ENCODE results near the gene KCNJ10.

The KCNJ10 gene

GRCh38 chr1:160082926-160083325 is 13.0 kb upstream of the KCNJ10 start:
- DNase-seq, result no peak

DNA sequence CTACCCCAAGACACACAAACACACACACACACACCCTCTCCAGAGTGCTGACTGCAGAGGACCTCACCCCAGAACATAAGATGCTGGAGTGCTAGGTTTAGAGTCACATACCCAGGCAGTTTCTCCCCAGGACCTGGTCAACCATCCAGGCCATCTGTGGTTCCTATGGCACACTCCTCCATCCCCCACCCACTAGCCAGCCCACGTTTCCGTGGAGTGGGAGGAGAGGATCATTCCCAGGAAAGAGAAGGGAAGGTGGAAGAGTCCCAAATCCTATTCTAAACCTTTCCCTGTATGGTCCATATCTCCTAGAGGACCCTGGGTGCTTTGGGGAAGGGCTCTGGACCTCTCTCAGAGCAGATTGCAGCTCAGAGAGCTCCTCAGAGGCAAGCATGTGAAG is 12.5 kb upstream of the KCNJ10 start:
- no peak for DNase-seq

DNA sequence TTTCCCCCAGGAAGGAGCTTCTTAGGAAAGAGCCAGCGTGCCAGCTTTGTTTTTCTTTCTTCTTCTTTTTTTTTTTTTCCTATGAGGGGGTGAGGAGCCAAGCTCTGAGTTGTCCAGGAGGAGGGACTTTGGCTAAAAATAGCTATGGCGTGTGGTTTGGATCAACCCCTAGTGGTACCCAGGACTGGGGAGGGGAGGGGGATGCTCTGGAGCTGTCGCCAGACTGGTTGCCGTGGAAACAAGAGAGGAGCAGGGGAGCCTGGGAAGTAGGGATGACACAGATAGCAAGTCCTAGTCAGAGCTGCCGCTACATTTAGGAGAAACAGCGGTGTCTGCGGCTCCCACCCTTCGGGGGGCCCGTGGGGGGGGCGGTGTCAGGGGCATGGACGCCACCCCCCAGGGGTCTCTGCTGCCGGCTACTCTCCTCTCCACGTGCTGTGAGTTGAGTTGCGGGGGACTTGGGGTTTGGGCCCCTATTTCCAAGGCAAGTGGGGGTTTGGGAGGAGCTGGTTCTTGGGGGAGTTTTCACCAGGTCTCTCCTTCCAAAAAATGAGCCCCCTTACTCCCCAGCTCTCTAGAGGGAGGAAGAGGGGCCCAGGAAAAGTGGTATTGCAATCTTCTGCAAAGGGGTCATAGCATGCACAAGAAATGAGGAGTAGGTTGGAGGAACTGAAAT is 11.4 kb upstream of the KCNJ10 start, which contains the start of gene KCNJ9:
Gene KCNJ9, plus strand, starts transcription at position 278 of the 676 bp plus-strand sequence. CDS start 2,493 bp downstream, outside the sequence.
- no peak for DNase-seq

DNA sequence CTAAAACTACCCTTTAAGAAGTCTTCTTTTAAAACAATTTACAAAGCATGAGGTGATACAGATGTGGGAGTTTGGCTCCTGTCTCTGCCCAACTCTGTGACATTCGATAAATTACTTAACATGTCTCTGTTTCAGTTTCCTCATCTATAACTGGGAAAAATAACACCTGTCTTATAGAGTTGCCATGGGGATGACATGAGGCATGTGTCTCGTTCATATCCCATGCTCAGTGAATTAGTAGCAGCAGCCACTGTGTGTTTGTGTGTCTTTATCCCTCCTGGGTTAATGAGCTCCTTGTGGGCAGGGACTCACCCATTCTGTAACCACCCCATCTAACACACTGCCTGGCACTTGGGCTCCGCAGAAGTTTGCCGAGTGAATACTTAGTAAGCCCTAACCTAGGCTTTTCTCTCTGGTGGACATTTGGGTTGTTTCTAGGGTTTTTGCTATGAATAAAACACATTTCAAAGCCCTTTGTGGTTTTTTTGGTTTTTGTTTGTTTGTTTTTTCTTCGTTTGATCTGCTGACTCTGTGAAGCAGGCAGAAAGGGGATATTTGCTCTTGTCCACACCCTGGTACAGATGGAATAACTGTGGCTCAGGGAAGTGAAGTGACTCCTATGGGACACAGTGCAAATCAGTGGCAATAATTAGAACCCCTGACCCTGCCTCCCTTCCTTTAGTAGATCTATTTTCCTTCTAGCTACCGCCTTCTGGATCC is 10.6 kb upstream of the KCNJ10 start:
- no peak for DNase-seq

DNA sequence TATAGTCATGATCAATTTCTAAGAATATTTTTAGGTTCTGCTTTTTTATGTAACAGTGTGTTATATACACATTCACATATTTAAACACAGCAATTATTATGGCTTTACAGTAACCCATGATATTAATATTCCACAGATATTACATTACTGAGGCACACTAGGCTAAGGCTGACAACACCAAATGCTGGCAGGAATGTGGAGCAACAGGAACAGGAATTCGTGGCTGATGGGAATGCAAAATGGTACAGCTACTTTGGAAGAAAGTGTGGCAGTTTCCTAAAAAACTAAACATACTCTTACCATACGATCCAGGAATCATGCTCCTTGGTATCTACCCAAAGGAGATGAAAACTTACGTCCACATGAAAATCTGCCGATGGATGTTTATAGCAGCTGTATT is 9.5 kb upstream of the KCNJ10 start:
- DNase-seq, result no peak

DNA sequence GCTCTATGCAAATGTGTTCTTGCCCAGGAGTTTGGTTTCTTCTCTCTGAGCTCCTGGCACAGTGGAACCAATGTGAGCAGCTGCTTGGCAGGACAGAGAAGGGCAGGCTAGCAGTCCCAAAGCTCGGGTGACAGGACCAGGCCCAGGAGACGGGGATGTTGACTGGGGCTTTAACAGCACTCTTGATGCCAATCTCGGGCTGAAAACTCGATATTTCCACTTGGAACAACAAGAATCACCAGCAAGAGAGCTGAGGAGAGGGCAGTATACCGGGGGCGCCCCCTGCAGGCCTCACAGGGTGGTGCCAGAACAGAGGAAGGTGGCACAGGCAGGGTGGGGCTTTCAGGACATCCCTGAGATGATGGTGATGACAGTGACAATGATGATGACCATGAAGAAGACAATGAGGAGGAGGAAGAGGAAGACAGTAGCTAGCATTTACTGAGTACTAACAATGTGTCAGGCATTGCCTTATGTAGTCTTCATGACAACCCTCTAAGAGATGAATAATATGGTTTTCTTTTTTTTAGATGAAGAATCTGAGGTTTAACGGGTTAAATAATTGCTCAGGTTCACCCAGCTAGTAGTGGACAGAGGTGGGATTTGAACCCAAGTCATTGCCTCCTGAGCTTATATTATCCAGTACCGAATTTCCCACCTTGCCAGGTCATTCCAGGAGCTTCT is 8.7 kb upstream of the KCNJ10 start:
- peak; percentile 60 for DNase-seq

DNA sequence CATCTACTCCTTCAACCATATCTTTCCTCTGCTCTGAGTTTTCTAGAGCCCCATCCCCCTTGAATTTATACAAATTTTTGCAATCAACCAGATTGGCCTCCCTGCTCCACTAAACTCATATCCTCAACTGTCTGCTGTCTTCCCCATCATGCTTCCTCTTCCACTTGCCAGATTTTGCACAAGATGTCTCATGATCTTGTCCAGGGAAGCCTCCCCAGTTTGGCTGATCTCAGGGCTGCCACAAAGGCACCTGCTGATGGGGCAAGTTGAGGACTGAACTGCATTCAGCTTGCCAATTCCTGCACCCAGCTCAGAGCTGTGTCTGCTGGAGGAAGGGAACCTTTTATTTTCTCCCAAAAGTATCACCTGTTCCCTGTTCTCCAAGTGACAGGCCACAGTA is 7.5 kb upstream of the KCNJ10 start:
- no peak for DNase-seq

GRCh38 chr1:160076295-160076694 is 6.3 kb upstream of the KCNJ10 start:
- no peak for DNase-seq

GRCh38 chr1:160075836-160076235 is 5.9 kb upstream of the KCNJ10 start:
- DNase-seq, result no peak

- no peak for DNase-seq
These were observed 4.9 kb upstream of the KCNJ10 start for GRCh38 chr1:160074865-160075264.

GRCh38 chr1:160071289-160071688 is 1.3 kb upstream of the KCNJ10 start:
- no peak for DNase-seq

DNA sequence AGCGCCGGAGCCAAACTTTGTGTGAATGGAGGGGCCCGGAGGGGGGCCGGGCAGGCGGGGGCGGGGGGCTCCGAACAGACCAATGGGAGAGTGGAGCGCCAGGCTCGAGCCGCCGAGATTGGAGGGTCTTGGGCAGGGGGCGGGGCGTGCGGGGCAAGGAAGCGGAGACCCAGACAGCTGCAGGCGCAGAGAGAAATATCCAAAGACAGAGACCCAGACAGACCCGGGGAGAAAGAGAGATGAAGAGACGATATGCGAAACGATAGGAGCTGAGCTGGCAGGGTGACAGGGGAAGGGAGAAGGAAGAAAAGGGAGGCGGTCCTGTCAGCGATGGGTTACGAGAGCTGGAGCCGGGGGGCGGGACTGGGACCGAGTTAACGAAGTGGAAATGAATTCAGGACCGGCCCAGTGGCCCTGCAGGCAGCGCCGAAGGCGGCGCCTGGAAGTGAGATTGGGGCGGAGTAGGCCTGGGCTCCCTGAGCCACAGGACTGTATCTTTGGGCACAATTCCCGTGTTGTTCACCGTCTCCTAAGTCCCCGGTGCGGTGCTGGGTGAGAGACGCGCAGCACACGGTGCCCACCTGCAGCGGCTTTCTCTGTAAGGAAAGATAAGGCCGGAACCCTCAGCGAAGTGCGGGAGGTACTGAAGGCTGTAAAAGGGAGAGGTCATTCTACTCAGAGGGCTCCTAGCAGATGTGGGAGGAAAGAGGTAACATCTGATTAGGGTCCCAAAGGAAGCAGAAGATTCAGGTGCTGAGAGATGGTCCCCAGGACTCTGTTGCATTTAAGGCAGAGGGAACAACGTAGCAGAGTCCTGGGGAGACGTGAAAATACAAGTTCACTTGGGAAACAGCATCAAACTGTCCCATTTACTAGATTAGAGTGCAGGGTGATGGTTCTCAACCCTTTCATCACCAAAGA is 543 bp upstream of the KCNJ10 start:
- DNase-seq, result peak; percentile 85

DNA sequence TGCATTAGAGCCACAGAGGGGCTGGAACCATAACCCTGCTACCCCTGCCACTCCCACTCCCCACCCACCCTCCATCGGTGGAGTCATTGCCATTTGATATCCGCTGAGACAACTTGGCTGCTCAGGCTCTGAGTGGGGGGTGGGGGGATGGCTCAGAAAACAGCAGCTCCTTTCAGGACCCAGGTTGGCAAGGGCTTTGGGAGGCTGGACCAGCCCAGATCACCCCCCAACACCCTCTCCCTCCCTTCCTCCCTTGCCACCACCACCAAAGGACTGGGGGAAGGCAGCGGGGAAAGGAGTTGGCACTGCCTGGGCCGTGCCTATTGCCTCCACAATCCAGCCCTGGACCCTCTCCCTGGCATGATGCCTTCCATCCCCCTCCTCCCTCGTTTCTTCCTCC is 1.7 kb downstream of the KCNJ10 start:
- DNase-seq, result no peak

DNA sequence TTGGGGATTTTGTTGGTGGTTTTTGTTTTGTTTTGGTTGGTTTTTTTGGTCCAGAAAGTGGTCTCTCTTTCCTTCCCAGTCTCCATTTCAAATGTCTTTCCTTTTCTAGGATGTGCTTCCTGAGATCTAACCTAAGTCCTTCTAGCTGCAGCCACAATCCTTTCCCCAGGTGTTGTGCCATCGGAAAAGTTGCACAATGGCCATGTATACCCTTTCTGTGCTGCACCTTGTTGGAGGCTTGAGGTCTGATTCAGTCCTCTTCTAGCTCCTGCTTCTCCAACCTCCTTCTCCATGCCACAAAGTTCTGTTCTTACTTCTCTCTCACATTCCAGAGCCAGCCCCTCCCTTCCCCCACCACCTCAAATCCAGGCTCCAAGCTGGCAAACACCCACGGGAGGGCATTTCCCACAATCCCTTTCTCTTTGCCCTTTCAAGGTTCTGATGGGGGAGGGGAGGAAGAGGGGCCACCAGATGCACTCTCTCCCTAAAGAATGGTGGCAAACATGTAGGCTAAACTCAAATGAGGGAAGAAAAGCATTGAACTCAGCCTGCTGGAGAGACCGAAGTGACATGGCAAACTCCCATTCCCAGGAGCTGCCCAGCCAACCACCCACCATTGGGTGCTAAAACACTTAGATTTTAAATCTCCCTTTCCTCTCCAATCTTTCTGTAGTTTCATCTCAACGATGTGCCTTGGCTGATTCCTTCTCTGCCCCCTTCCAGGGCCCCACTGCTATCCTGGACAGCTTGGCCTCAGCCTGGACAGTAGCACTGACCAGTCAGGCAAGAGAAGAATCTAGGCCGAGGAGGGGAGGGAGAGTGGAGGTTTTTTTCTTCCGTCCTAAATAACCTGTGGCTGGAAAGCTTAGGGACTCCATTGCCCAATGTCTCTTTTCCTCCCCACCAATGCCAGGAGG is 2.9 kb downstream of the KCNJ10 start:
- DNase-seq, result no peak

DNA sequence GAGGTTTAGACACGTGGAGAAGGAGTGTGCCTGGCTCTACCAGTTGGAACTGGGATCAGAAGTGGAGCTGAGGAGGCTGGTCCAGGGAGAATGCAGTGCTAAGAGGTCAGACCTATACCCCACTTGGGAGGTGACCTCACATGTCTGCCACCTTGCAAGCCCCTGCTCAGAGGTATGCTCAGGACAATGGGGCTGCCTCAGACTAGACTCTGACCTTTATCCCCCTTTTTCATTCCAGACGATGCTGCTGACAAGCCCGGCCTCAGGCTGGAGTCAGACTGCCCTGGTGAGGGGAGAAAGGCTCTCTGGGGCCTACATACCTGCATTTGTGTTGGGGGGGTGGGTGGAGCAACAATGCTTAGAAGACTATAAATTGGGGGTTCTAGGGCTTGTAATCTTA is 5.2 kb downstream of the KCNJ10 start:
- DNase-seq, result no peak

DNA sequence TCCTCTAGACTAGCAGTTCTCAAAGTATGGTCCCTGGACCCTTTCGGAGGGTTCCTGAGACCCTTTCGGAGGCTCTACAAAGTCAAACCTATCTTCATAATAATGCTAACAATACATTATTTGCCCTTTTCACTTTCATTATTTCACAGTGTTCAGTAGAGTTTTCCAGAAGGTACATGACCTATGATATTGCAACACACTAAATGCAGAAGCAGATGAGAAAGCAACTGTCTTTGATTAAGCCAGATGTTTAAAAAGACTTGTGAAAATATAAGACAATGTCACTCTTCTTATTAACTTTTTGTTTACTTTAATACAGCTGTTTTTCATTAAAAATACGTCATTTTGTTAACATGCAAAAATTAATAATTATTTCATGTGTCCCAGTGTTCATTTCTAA is 5.8 kb downstream of the KCNJ10 start:
- DNase-seq, result no peak

GRCh38 chr1:160063176-160063575 is 6.8 kb downstream of the KCNJ10 start:
- no peak for DNase-seq

DNA sequence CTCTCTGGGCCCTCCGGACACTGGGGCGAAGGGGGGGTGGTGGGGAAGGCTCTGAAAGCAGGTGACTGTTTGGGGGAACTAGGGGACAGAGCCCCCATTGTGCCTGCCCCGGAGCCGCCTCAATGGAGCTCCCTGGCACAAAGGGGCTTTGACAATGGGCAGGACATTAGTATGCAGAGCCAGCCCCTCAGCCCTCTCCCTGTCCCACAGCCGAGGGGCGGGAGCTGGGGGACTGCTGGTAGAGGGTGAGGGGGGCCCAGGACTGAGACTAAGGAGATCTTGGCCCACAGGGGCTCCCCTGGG is 7.8 kb downstream of the KCNJ10 start:
- DNase-seq, result no peak

DNA sequence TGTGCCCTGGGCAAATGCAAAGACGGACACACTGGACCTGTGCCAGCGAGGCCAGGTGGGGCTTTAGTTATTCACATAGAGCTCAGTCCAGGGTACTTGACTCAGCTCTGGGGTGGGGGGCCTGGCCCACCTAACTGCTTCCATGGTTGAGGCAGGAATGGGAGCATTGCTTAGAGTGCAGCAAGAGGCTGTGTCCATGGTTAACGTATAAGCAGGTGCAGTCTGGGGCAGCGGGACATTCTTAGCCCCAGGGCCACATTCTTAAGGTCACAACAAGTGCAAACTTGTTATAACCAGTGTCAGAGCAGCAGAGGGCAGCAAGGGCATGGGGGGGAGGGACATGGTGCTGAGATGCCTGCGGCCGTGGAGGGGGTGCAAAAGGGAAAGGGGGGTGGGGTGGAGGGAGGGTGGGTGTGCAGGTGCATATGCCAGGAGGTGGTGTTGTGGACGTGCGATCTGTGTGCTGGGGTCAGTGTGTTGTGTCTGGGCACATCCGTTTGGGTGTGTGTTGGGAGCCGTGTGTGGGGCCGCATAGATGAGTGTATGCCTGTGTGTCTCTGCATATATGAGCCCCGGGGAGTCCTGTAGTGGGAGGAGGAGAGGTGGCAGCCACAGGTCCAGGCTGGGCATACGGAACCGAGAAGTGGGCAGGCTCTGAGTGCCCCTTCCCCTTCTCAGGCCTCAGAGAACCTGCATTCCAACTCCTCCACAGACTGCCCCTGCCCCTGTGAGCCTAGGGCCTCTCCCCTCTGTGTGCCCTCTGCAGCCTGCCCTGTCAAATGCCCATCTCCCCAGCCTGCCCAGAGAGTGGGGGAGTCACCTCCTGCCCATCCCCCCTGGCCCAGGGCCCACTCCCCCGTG is 8.4 kb downstream of the KCNJ10 start:
- no peak for DNase-seq

DNA sequence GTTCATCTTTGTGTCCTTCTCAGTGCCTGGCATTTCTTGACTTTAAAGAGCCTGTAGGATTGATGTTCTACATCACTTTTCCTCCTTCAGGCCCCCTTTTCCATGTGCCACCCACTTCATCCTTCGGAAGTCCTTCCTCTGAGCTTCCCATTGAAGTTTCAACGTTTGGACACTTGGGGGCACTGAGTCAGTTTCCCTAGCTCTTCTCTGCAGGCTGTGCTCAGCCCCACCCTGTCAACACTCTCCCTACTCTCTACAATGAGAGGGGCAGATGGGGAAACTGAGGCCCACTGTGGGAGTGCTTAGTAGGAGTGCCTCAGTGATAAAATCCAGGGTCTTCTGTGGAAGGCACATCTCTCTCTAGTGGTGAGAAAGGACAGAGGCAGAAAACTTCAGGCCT is 11.9 kb downstream of the KCNJ10 start:
- DNase-seq, result no peak

GRCh38 chr1:160056648-160057169 is 13.3 kb downstream of the KCNJ10 start:
- DNase-seq, result no peak

All from CD4-positive, alpha-beta T cell treated with Interleukin-6 for 4 hours (primary cell).